Ureter (tissue), 1 donor: Measurements from ENCODE around the gene BBS10. TPM values are rescaled to one million over a fixed set of nuclear protein-coding genes. Genes with fewer than 3 reads are reported as not detected.
A peak's percentile ranks its signal among the peaks of the same experiment; 100 is the strongest.
"Not testable (repeated sequence)": the region's sequence is repeated elsewhere in the genome, so short reads cannot be mapped to it uniquely, and the experiment has no call there.

Source experiments
- DNase-seq: peaks from one replicate; pipeline ENCODE4 v3.0.0-alpha.2; 2020; ENCODE audit warnings: low spot score
- total RNA-seq: library from RNA; stranded (reverse); gene quantifications from one replicate; pipeline ENCODE4 v1.2.4, GENCODE V29; 2023
- donor health status: DM: yes; HTN: yes; CAD: no.

Gene BBS10
- 9.1 TPM for total RNA-seq

GRCh38 chr12:76348079-76348901 lies at the start of gene BBS10:
TSS of gene BBS10 (minus strand) at chr12:76348415. CDS start at chr12:76348358, 57 bp downstream.
- DNase-seq: peak; percentile 94

GRCh38 chr12:76391461-76391860 lies 43.2 kb upstream of the BBS10 start:
- DNase-seq: no peak

GRCh38 chr12:76387614-76388013 lies 39.4 kb upstream of the BBS10 start:
- no peak for DNase-seq

DNA sequence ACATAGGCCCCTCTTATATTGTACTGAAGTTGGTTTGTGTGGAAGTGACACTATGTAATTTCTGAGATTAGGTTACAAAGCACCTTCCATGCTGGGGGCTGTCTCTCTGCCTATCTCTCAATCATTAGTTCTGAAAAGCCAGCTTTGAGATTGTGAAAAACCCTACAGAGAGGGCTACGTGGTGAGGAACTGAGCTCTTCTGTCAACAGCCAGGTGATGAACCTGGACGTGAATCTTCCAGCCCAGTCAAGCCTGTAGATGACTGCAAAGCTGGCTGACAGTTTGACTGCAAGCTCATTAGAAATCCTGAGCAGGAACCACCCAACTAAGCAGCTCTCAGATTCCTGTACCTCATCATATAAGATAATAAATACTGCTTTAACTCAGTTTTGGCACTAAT lies 36.3 kb upstream of the BBS10 start:
- no peak for DNase-seq

DNA sequence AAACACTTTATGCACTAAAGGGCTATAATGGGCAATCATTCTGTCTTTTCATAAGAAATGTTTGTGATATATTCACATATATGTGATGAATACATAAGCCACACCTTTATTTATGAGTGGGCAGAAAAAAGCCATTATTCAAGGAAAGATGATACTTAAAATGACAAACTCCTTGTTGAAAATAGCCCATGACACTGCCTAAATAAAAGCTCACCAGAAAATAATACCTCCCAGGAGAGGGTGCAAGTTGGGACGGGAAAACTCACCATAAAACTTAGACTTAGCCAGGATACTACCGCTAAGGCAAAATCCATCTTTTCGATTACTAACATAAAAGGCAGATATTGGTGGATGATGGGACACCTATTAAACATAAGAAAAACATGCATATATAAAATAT lies 35.8 kb upstream of the BBS10 start:
- DNase-seq: no peak

- no peak for DNase-seq
Measured at GRCh38 chr12:76379261-76379660, 31.0 kb upstream of the BBS10 start.

- DNase-seq: not testable (repeated sequence)
Measured at GRCh38 chr12:76376876-76377275, 28.7 kb upstream of the BBS10 start.

GRCh38 chr12:76375939-76376338 lies 27.7 kb upstream of the BBS10 start:
- DNase-seq: no peak

DNA sequence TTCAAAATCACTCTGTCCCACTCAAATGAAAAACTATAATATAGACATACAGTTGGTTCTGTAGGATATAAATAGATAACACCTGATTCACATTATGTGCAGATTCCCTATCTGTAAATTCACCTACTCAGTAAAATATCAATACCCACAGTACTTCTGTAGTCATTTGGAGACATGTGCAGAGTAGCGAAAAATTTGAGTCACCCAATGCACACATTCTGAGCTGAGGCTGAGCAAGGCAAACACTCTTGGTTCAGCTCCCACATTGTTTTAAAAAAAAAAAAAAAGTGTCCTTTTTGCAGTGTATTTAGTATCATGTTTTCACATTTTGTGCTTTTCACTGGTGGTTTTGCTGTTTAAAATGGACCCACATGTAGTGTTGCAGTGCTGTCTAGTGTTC lies 27.3 kb upstream of the BBS10 start:
- no peak for DNase-seq

DNA sequence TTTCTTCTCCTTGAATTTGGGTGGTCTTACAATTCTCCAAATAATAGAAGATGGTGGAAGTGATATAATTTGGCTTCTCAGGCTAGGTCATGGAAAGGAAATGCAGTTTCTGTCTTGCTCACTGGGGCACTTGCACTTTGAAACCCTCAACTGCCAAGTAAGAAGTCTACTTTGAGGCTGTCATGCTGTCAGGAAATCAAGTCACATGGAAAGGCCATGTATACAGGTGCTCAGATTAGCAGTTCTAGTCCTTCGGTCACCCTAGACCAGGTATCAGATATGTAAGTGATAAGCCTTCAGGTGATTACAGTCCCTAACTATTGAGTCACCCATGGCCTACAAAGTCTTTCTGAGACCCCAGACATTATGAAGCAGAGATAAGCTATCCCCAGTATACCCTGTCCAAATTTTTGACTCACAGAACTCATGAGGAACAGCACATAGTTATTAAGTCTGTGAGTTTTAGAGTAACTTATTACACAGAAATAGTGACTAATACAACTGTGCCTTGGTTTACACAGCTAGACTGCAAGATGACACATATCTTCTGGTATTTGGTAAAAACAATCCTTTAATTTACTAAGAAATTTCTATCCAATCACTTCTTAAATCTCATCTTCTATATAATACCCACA lies 26.3 kb upstream of the BBS10 start:
- DNase-seq: no peak

GRCh38 chr12:76368230-76368629 lies 20.0 kb upstream of the BBS10 start:
- no peak for DNase-seq

DNA sequence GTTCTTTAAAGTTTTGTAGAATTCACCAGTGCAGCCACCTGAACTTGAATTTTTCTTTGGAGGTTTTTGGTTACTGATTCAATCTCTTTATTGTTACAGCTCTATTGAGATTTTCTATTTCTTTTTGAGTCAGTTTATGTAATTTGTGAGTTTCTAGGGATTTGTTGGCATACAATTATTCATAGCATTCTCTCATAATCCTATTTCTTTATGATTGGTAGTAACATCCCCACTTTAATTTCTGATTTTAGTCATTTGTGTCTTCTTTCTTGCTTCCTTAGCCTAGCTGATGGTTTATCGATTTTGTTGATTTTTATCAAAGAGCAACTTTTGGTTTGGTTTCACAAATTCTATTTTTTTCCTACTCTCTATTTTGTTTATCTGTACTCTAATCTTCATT lies 17.9 kb upstream of the BBS10 start:
- DNase-seq: no peak

DNA sequence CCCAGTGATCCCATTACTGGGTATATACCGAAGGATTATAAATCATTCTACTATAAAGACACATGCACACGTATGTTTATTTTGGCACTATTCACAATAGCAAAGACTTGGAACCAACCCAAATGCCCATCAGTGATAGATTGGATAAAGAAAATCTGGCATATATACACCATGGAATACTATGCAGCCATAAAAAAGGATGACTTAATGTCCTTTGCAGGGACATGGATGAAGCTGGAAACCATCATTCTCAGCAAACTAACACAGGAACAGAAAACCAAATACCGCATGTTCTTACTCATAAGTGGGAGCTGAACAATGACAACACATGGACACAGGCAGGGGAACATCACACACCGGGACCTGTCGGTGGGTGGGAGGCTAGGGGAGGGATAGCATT lies 15.9 kb upstream of the BBS10 start:
- not testable (repeated sequence) for DNase-seq

DNA sequence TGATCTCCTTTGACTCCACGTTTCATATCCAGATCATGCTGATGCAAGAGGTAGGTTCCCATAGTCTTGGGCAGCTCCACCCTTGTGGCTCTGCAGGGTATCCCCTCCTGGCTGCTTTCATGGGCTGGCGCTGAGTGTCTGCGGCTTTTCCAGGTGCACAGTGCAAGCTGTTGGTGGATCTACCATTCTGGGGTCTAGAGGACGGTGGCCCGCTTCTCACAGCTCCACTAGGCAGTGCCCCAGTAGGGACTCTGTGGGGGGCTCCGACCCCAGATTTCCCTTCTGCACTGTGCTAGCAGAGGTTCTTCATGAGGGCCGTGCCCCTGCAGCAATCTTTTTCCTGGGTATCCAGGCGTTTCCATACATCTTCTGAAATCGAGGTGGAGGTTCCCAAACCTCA lies 12.1 kb upstream of the BBS10 start:
- no peak for DNase-seq

GRCh38 chr12:76356071-76356470 lies 7.9 kb upstream of the BBS10 start:
- no peak for DNase-seq

- DNase-seq: no peak
Measured at GRCh38 chr12:76346798-76347420, 1.3 kb downstream of the BBS10 start.

DNA sequence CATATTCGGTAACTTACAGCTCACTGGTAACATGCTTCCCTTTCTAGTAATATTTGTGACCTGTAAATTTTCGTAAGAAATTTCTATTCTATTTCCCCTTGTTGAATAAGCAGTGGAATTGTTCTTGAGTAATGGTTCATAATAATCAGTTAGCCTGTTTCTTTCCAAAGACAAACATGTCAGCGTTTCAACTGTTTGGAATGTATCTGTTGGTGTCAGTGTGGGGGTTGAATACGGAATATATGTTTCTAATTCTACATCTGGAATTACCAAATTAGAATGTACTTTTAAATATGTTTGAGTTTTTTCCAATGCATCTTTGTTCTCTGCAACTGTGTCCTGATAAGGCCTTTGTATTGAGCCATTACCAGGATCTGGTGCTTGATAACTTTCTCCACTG lies 2.0 kb downstream of the BBS10 start:
- DNase-seq: no peak

GRCh38 chr12:76345569-76345968 lies 2.6 kb downstream of the BBS10 start:
- DNase-seq: no peak

DNA sequence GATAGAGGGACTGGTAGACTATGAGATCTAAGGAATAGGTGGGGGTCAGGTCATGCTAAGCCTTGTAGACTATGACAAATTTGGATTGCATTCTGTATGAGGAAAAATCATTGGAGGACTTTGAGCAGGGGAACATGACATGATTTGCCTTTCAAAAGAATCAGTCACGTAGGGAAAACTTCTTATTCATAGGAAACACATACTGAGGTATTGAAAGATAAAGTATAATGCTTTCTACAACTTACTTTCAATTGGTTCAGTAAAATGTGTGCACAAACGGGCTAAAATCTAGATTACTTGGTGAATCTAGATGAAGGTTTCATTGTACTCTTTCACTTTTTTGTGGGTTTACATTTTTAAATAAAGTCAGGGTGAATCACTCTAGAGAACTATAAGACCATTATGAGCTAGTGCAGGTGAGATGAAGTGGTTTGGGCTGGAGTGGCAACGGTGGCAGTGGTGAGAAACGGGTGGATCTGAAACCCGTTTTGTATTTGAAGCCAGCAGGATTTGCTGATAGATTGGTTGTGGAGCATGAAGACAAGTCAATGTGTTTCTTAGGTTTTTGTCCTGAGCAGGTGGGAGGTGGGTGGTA lies 6.7 kb downstream of the BBS10 start:
- DNase-seq: no peak

GRCh38 chr12:76340680-76341435 lies 7.4 kb downstream of the BBS10 start:
- no peak for DNase-seq

- no peak for DNase-seq
Measured at GRCh38 chr12:76337583-76337982, 10.6 kb downstream of the BBS10 start.

- no peak for DNase-seq
Measured at GRCh38 chr12:76332606-76333005, 15.6 kb downstream of the BBS10 start.
